Measurements from ENCODE around the gene FAM118A. TPM values are rescaled to one million over a fixed set of nuclear protein-coding genes. Genes with fewer than 3 reads are reported as not detected.
"Not testable (repeated sequence)": the region's sequence is repeated elsewhere in the genome, so short reads cannot be mapped to it uniquely, and the experiment has no call there.

The FAM118A gene
- total RNA-seq, 3 donors from 2014 or later, result 23.4 to 60.3 (median 27.5) TPM

DNA sequence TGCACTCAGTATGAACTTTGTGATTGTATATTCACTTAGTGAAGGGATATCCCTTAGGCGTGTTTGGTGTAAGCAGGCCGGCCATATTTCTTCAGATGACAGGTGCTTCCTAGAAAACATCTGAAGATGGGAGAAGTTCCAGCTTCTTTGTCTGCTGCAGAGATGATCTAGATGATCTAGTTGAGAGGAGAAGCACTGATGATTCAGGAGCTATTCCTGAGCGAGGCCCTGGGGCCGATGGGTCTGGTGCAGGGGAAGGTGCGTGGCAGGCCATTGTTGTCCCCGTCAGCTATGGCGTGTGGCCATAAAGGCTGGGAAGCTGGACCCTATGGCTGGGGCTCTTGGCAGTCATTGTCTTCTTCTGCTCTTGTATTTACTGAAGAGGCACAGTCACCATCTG is 14.0 kb downstream of the FAM118A start:
- no peaks in the 10 kb centered on the region for H3K9me3 Mint-ChIP-seq
- peaks cover 31% of the 10 kb centered on the region for H3K36me3 Mint-ChIP-seq (ENCODE audit: insufficient read depth)
- H3K4me1 Mint-ChIP-seq (ENCODE audit: low read depth), result peaks cover 54% of the 10 kb centered on the region
- no peak overlapping the region for H3K4me3 Mint-ChIP-seq
- DNase-seq, result no peak
- H3K27me3 Mint-ChIP-seq (ENCODE audit: low read depth), result no peaks in the 10 kb centered on the region
- ATAC-seq, result no peak

DNA sequence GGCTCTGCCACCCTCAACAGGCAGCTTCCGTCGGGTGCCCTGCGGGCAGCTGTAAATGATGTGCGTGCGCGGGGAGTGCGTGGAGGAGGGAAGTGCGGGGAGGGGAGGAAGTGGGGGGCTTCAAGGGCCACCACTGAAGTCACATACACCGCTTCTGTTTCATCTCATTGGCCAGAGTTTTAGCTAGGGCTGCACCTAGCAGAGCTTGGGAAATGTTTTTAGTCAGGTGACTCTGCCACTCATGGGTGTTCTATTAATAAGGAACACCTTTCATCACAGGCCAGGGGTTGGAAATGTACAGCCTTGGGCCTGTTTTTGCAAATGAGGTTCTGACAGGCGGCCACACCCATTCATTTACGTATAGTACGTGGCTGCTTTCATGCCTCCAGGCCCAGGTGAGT is 14.6 kb downstream of the FAM118A start:
- H3K4me1 Mint-ChIP-seq (ENCODE audit: low read depth), result peaks cover 48% of the 10 kb centered on the region
- DNase-seq, result no peak
- H3K27me3 Mint-ChIP-seq (ENCODE audit: low read depth), result no peaks in the 10 kb centered on the region
- ATAC-seq, result no peak
- H3K36me3 Mint-ChIP-seq (ENCODE audit: insufficient read depth), result peaks cover 36% of the 10 kb centered on the region
- no peaks in the 10 kb centered on the region for H3K9me3 Mint-ChIP-seq
- no peak overlapping the region for H3K4me3 Mint-ChIP-seq

DNA sequence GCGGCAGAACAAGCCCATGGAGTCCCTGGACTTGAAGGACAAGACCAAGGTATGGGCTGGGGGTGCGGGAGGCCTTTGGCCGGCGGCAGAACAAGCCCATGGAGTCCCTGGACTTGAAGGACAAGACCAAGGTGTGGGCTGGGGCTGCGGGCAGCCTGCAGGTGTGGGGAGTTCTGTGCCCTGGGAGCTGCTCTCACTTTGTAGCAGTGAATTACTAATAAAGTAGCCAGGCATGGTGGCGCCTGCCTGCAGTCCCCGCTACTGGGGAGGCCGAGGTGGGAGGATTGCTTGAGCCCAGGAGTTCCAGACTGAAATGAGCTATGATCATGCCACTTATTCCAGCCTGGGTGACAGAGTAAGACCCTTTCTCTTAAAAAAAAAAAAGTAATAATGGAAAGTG is 18.5 kb downstream of the FAM118A start:
- ATAC-seq; H3K9me3 Mint-ChIP-seq; DNase-seq; H3K4me3 Mint-ChIP-seq; H3K27me3 Mint-ChIP-seq (ENCODE audit: low read depth): not testable (repeated sequence)
- Mint-ChIP-seq H3K36me3 (ENCODE audit: insufficient read depth) (peaks cover 36% of the 10 kb centered on the region), H3K4me1 (ENCODE audit: low read depth) (peaks cover 16% of the 10 kb centered on the region)

DNA sequence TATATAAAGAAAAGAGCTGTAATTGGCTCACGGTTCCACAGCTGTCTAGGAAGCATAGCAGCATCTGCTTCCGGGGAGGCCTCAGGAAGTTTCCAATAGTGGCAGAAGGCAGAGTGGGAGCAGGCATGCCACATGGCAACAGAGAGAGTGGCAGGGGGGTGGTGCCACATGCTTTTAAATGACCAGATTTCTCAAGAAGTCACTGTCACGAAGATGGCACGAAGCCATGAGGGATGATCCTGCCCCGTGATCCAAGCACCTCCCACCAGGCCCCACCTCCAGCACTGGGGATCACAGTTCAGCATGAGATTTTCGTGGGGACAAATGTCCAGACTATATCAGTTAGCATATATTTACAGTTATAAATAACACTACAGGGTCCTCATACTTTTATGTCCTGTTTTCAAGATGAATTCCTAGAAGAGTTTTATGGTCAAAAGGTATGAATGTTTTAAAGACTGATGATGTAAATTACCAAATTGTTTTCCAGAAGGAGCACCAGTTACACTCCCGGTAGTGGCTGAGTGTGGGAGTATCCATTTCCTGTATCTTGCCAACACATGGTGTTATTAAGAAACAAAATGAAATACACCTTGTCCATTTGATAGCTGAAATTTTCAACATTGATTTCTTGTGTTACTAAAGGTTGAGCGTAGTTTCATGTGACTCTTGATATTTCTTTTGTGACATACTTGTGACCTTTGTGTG is 19.2 kb downstream of the FAM118A start:
- Mint-ChIP-seq H3K9me3 (no peaks in the 10 kb centered on the region), H3K4me3 (no peak overlapping the region), H3K27me3 (ENCODE audit: low read depth) (no peaks in the 10 kb centered on the region), H3K4me1 (ENCODE audit: low read depth) (peaks cover 10% of the 10 kb centered on the region), H3K36me3 (ENCODE audit: insufficient read depth) (peaks cover 29% of the 10 kb centered on the region)
- ATAC-seq (no peak), DNase-seq (no peak)

DNA sequence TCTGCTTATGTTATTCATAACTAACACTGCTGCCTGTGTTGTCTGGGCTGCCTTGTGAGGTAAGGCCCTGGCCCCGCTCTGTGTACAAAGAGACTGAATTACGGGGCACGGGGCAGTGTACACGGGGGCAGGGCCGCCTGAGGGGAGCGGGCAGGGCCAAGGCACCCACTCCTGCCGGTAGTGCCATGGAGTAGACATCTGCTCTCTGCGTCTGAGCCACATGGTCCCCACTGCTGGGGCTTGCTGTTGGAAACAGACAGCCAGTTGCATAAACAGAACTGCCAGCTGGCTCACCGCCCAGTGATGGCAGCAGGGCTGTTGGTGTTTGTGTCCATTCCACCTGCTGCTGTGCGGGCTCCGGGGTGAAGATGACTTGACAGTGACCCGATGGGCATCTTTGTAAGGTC is 19.8 kb downstream of the FAM118A start:
- Mint-ChIP-seq H3K9me3 (no peaks in the 10 kb centered on the region), H3K4me1 (ENCODE audit: low read depth) (peaks cover 11% of the 10 kb centered on the region), H3K4me3 (no peak overlapping the region), H3K36me3 (ENCODE audit: insufficient read depth) (peaks cover 29% of the 10 kb centered on the region), H3K27me3 (ENCODE audit: low read depth) (no peaks in the 10 kb centered on the region)
- ATAC-seq (no peak), DNase-seq (no peak)

DNA sequence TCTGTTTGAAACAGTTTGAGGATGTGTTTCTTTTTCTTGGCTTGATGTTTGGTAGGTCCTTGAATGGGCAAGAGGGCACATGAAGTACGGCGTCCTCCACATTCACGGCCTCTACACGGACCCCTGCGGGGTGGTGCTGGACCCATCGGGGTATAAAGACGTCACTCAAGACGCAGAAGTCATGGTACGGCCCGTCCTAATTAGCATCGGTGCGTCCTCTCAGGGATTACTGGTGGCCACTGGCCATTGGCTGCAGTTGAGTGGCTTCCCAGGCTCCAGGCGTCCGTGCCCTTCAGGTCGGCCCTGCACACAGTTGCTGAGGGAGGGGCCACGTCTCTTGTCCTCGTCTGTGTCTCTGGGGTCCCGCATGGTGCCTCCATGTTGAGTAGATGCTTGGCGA is 20.8 kb downstream of the FAM118A start:
- H3K9me3 Mint-ChIP-seq, result no peaks in the 10 kb centered on the region
- no peaks in the 10 kb centered on the region for H3K27me3 Mint-ChIP-seq (ENCODE audit: low read depth)
- peaks cover 25% of the 10 kb centered on the region for H3K36me3 Mint-ChIP-seq (ENCODE audit: insufficient read depth)
- DNase-seq, result no peak
- H3K4me1 Mint-ChIP-seq (ENCODE audit: low read depth), result peaks cover 5% of the 10 kb centered on the region
- no peak for ATAC-seq
- H3K4me3 Mint-ChIP-seq, result no peak overlapping the region

DNA sequence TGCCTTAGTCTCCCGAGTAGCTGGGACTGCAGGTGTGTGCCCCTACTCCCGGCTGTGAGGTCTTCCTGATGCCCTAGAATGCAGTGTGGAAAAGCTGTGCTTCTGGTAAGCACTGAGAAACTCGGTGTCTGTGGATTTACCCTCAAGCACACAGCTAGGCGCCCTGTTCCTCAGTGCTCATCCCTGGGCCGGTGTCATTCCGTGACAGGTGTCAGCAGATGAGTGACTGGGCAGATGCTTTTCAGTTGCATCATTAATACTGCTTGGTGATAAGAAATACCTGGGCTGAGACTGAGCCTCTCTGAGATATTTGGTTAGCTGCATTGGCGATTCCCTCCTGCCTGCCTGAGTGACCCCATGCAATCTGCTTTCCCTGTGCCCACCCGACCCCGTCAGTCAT is 21.8 kb downstream of the FAM118A start:
- no peak for DNase-seq
- ATAC-seq, result no peak
- peaks cover 5% of the 10 kb centered on the region for H3K4me1 Mint-ChIP-seq (ENCODE audit: low read depth)
- H3K9me3 Mint-ChIP-seq, result no peaks in the 10 kb centered on the region
- H3K36me3 Mint-ChIP-seq (ENCODE audit: insufficient read depth), result peaks cover 32% of the 10 kb centered on the region
- no peaks in the 10 kb centered on the region for H3K27me3 Mint-ChIP-seq (ENCODE audit: low read depth)
- no peak overlapping the region for H3K4me3 Mint-ChIP-seq

DNA sequence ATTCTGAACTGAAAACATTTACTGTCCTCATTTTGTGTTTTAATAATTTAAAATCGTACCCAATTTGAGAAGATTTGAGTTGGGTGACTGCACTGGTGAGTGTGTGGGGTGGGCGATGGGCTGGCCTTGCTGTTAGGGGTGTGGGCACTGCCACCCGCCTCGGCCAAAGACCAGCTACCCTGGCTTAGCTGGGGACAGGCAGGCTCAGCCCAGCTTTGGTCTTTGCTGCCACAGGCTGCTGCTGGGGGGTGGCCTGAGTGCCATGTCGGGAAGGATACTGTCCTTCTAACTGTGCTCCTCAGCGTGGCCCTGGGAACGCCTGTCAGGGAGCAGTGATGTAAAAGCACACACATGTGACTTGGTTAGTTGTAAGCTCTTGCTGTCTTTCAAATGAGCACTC is 22.3 kb downstream of the FAM118A start:
- Mint-ChIP-seq H3K36me3 (ENCODE audit: insufficient read depth) (peaks cover 37% of the 10 kb centered on the region), H3K27me3 (ENCODE audit: low read depth) (no peaks in the 10 kb centered on the region), H3K9me3 (no peaks in the 10 kb centered on the region), H3K4me3 (no peak overlapping the region), H3K4me1 (ENCODE audit: low read depth) (peaks cover 5% of the 10 kb centered on the region)
- DNase-seq, result no peak
- ATAC-seq, result no peak

DNA sequence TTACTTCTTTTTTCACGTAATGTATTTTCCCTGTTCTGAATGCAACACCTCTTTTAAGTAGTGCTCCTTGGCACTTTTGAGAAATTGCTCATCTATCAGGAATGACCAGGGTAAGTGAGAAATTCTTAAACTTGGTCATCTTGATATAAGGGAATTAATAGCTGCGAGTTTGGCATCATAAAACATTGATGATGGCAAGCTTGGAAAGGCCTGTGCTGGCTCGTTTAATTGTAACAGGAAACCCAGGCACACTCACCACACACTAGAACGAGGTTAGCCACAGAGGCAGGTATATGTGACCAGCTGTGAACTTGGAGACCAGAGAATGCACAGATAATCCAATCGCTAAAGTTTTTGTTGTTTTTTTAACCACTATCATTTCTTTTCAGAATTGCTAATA is 24.3 kb downstream of the FAM118A start:
- peaks cover 8% of the 10 kb centered on the region for H3K4me1 Mint-ChIP-seq (ENCODE audit: low read depth)
- no peak for DNase-seq
- H3K9me3 Mint-ChIP-seq, result no peaks in the 10 kb centered on the region
- no peak overlapping the region for H3K4me3 Mint-ChIP-seq
- ATAC-seq, result no peak
- H3K36me3 Mint-ChIP-seq (ENCODE audit: insufficient read depth), result peaks cover 41% of the 10 kb centered on the region
- H3K27me3 Mint-ChIP-seq (ENCODE audit: low read depth), result no peaks in the 10 kb centered on the region

DNA sequence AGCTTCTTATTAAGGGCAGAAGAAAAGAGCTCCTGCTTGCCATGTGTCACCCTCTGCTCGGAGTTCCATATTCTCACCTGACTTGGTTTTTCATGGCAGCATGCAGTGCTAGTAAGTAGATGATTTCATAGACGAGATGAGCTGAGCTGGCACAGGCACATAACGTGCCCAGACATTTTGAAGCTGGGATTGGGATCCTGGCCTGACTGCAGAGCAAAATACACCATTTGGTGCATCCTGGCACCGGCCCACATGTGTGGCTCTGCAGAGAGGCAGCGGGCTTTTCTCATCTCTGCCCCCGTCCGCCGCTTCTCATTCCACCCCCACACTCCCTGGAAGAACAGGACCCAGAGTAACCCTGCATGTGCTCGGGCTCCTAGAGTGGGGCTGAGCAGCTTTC is 24.8 kb downstream of the FAM118A start:
- H3K4me3 Mint-ChIP-seq, result no peak overlapping the region
- peaks cover 9% of the 10 kb centered on the region for H3K4me1 Mint-ChIP-seq (ENCODE audit: low read depth)
- no peaks in the 10 kb centered on the region for H3K27me3 Mint-ChIP-seq (ENCODE audit: low read depth)
- DNase-seq (no peak), ATAC-seq (no peak)
- no peaks in the 10 kb centered on the region for H3K9me3 Mint-ChIP-seq
- H3K36me3 Mint-ChIP-seq (ENCODE audit: insufficient read depth), result peaks cover 37% of the 10 kb centered on the region

DNA sequence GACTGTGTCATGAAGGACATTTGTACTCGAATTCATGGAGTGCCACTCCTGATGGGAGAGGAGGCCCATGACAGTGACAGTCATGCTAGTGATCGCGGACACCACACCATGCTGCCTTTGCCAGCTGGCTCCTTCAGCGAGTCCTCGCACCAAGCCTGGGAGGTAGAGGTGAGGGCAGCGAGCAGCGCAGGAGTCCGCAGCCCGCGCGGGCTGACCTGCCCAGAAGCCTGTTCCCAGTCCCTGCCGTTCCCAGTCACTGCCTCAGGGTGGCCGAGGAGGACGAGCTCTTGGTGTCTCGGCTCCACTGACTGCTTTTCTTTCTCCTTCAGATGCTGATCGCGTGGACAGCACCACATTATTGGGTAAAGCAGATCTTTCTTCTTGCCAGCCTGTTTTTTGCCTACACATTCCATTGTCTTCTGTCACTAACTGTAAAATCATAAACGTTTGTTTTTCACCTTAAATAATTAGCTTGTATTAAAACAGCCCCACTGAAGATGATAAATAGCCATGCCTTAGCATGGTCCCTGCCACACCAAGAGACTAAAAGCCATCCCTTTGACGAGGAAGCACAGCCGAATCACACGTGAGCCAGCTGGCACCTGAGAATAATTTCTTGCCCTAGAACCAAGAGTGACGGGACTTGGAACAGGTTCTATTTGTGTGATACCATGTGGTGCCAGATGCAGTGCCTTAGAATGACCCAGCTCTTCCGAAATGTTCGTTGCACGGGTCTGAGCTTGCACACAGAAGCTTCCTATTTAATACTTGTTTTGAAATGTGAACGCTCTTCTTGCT is 25.5 kb downstream of the FAM118A start:
- peaks cover 14% of the 10 kb centered on the region for H3K4me1 Mint-ChIP-seq (ENCODE audit: low read depth)
- no peaks in the 10 kb centered on the region for H3K9me3 Mint-ChIP-seq
- no peak overlapping the region for H3K4me3 Mint-ChIP-seq
- no peak for DNase-seq
- H3K36me3 Mint-ChIP-seq (ENCODE audit: insufficient read depth), result peaks cover 40% of the 10 kb centered on the region
- H3K27me3 Mint-ChIP-seq (ENCODE audit: low read depth), result no peaks in the 10 kb centered on the region
- no peak for ATAC-seq

DNA sequence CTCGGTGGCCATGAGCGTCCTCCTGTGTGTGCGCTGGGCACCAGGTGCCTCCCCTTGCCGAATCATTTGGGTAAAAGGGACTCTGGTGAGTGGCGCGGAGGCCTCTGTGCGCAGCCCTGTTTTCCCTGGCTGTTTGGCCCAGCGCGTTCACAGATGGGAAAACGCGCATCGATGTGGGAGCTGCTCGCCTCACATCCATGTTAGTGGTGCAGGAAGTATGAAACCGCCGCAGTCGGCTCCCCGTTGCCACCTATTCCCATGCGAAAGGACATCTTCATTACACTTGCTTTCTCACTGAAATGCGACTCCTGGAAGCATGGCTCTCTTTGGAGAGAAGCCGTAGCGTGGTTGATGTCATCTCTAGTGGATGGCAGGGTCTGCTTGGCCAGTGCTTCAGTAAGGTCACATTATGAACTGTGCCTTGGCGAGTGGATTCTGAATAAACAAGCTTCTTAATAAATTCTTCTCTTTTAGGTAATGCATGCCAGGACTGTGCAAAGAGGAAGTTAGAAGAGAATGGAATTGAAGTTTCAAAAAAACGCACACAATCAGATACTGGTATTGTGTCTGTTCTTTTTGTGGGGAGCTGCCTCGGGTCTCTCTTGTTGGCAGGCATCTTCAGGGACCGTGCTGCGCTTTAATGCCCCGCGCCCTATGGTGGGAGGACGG is 26.3 kb downstream of the FAM118A start:
- Mint-ChIP-seq H3K36me3 (ENCODE audit: insufficient read depth) (peaks cover 45% of the 10 kb centered on the region), H3K4me1 (ENCODE audit: low read depth) (peaks cover 20% of the 10 kb centered on the region)

DNA sequence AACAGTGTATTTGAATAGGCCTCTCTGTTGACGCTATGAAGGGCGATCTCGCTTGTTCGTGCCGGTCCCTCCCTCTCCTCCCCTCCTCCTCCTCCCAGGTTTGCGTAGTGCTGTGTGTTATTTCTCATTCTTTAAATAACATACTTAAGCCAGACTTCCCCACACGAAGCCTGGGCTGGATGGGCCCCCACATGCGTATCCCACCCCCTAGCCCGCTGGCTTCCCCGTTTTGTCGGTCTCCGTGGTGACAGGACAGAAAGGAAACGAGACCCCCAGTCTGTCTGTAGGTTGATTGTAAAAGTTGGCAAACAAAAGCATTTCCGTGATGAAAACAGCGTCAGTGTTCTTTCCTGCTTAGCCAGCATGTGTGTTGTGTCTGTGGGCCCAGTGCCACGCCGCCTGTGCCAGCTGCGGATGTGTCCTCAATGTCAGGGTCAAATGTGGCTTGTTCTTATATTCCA is 27.3 kb downstream of the FAM118A start:
- Mint-ChIP-seq H3K27me3 (ENCODE audit: low read depth) (no peaks in the 10 kb centered on the region), H3K36me3 (ENCODE audit: insufficient read depth) (peaks cover 45% of the 10 kb centered on the region), H3K4me3 (no peak overlapping the region), H3K9me3 (no peaks in the 10 kb centered on the region), H3K4me1 (ENCODE audit: low read depth) (peaks cover 30% of the 10 kb centered on the region)
- ATAC-seq, result no peak
- no peak for DNase-seq

More for the DNA sequence above, 26.3 kb downstream of the FAM118A start:
- Mint-ChIP-seq H3K4me3 (no peak overlapping the region), H3K27me3 (ENCODE audit: low read depth) (no peaks in the 10 kb centered on the region), H3K9me3 (no peaks in the 10 kb centered on the region)
- no peak for ATAC-seq
- no peak for DNase-seq

DNA sequence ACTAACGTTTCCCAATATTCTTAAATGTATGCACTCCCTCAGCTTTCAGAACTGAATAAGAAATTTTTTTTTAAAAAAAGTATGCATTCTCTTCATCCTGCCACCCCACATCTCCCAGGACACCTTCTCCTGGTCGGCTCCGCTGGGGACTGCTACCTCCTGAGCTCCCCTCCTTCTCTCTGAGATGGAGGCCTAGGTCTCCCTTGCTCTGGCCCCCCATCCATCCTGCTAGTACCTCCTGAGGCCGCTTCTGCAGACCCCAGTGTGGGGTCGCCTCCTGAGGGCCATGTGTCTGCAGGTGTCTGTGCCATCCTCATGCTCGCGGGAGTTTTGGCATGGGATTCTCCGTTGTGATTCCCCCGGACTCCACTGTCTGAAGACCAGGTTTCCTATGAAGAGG is 27.8 kb downstream of the FAM118A start:
- no peak for ATAC-seq
- Mint-ChIP-seq H3K9me3 (no peaks in the 10 kb centered on the region), H3K4me1 (ENCODE audit: low read depth) (peaks cover 32% of the 10 kb centered on the region), H3K27me3 (ENCODE audit: low read depth) (no peaks in the 10 kb centered on the region), H3K36me3 (ENCODE audit: insufficient read depth) (peaks cover 45% of the 10 kb centered on the region), H3K4me3 (no peak overlapping the region)
- DNase-seq, result no peak
